ENCODE results near the gene CELA2B.

- TF ChIP-seq CTCF (IDR thresholded peaks at IDR 0.05) (no peak), POLR2A (IDR thresholded peaks at IDR 0.05) (no peak)
Measured at GRCh38 chr1:15427280-15427666, 48.6 kb upstream of the CELA2B start.
